Activated CD4-positive, alpha-beta T cell treated with anti-CD3 and anti-CD28 coated beads, Interleukin-2, Interleukin-6, amounts not matched to agents 100 ng/mL and 50 ng/mL, durations not matched to agents 16 hours and 8 hours (primary cell): Measurements from ENCODE around the gene ANKLE1.
A peak's percentile ranks its signal among the peaks of the same experiment; 100 is the strongest.

Experiments
- DNase-seq: peaks from one replicate; pipeline ENCODE4 v3.0.0-alpha.2; 2020

Gene ANKLE1

DNA sequence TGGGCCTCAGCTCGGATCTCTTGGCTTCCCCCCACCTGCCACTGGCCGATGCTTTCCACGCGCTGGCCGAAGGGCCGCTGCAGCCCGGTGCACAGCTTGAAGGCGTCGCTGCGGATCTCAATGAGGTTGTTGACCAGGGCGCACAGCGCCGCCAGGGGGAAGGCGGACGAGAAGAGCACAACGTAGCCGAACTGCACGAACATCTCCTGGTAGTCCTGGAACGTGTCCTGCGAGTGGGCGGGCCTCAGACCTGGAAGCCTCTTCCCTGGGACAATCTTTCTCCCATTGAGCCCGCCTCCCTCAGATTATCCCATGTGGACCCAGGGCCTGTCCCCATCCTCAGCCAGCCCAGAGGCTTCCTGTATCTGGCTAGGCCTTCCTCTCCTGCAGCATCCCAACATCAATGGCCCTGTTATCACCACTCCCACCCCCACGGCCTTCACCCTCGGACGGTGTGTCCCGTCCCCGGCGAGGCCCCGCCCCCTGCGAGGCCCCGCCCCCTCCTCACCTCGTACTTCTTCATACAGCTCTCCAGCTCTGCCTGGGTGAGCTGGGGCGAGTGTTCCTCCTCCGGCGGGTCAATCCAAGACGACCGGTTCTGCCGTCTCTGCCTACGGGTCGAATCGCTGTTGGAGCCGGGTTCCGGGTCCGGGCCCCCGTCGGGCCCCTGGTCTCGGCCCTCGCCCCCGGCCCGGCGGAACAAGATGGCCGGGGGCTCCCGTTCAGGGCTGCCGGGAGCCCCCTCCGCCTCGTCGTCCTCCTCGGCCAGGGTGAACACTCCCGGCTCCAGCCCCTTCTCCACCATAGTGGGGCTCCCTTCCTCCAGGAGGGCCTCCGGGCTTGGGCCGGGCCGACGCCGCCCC is 46.2 kb downstream of the ANKLE1 start:
- peak; percentile 51 for DNase-seq

DNA sequence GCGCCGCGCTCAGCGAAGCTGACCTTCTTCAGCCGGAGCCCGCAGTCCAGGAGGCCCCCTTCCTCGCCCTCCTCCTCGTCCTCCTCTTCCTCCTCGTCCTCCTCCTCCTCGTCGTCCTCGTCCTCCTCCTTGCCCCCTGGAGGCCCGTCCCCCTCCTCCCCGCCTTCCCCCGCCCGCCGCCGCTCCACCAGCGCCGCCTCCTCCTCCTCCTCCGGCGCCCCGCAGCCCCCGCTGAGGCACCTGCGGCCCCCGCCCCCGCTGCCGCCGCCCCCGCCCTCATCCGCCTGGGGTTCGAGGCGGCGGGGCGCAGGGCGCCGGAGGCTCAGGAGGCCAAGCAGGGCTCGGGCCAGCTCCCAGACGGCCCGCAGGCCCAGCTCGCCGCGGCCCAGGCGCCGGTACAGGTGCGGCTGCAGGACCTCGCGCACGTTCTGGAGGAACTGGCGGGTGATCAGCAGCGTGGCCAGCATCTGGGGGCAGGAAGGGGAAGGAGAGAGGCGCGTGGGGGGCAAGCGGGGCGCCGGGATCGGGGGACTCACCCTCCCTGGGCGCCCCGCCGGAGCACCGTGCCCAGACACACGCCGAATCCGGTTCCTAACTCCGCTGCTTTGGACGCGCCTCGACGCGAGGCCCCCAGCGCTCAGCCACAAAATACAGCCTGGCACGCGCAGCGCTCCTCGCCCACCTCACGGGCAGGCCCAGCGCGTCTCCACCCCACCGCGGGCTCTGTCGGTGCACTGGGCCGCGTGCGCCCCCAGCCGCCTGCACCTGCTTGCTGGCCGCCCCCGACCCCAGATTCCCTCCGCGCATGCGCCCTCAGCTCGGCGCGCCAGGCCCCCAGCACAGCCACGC is 47.0 kb downstream of the ANKLE1 start:
- DNase-seq, result no peak

DNA sequence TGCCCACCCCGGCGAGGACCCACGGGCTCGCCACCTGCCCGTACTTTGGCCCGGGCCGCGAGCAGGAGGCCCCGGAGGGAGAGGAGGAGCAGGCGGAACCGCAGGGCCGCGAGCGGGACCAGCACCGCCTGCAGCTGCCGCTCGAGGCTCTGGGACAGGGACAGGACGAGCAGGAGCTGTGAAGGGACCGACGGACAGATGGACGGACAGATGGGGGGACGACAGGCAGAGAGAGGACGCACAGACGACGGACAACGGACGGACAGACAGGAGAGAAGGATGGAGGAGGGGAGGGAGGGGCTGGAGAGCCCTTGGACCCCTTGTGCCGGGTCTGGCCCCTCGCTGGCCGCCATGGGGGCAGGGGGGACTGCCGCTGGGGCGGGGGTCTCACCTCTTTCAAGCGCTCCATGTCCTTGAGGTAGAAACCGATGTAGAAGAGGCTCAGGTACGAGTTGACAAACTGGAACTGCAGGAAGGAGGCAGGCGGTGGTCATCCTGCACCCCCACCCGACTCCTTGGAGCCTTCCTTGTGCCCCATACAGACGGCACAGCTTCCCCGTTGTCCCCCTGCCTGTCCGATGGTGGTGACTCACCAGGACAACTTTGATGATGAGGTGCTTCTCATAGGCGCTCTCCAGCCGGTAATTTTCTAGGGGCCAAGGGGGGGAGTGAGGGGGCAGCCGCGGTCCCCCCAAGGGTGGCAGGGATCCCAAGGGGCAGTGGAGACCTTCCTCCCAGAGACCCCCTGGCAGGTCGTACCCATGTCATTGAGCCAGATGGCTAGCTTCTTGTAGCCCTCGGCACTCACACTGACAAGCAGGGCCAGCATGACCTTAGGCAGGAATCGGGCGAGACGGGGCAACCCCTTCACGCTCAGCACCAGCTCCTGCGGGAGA is 47.9 kb downstream of the ANKLE1 start:
- no peak for DNase-seq

GRCh38 chr19:17330262-17331044 is 48.8 kb downstream of the ANKLE1 start:
- no peak for DNase-seq

DNA sequence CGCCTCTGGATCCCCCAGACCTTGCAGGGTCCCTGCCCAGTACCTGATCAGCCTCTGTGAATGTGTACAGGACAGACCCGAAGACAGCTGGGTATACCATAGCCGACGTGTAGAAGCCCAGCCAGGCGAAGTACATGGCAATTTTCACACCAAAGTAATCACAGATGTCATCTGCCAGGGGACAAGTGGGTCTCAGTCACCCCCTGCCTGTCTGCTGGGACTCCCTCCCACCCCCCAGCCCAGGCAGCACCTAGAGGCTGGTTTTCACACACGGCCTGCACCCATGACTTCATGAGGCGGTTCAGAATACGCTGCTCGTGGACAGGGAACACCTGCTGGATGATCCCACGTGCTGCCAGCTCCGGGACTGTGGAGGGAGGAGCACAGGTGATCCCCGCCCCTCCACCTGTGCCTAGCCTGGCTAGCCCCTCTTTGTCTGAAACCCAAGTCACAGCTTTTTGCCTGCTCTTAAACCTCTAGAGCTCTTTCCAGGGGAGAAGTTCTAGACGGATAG is 49.4 kb downstream of the ANKLE1 start:
- no peak for DNase-seq

DNA sequence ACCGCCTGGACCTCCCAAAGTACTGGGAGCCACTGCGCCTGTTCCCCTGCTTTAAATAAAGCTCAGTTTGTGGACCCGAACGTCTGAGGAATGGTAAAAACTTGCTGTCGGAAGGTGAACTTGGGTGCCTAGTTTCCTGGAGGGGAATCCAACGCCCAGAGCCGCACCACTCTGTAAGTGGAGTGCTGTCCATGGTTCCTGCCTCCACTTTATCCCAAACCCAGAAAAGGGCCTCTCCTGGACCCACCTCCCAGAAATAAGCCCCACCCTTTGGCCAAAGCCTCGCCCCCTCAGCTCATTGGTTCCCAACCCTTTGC is 50.6 kb downstream of the ANKLE1 start:
- no peak for DNase-seq

GRCh38 chr19:17332677-17333581 is 51.2 kb downstream of the ANKLE1 start:
- peak; percentile 55 for DNase-seq

DNA sequence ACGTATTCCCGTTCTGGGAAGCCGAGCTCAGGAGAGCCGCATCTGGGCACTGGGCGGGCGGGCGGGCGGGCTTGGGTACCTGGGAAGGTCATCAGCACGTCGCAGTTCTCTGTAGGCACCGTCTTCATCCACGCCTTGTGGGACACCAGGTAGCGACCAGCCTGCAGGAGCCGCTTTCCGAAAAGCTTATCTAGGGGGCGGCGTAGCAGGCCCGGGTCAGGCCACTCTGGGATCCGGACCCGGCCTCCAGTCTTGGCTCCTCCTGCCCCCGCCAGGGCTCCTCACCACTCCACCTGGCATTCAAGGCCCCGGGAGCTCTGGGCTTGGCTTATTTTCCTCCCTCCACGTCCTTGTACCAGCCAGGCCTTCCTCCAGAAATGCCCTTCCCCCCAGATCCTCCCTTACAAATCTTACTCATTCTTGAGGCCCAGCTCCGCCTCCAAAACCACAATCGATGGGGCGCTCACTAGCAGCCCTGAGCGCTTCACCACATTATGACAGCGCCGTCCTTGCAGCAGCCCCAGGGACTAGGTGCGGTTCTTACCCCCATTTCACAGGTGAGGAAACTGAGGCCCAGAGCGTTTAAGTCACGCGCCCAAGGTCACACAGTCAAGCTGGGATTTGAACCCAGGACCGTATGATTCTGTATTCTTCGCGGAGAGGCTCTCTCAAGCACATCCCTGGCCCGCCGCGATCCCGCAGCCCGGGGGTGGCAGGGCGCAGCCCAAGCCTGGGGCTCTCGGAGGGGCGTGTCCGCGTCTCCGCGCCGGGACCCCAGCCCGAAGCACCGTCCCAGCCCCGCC is 52.1 kb downstream of the ANKLE1 start:
- DNase-seq, result peak; percentile 91

DNA sequence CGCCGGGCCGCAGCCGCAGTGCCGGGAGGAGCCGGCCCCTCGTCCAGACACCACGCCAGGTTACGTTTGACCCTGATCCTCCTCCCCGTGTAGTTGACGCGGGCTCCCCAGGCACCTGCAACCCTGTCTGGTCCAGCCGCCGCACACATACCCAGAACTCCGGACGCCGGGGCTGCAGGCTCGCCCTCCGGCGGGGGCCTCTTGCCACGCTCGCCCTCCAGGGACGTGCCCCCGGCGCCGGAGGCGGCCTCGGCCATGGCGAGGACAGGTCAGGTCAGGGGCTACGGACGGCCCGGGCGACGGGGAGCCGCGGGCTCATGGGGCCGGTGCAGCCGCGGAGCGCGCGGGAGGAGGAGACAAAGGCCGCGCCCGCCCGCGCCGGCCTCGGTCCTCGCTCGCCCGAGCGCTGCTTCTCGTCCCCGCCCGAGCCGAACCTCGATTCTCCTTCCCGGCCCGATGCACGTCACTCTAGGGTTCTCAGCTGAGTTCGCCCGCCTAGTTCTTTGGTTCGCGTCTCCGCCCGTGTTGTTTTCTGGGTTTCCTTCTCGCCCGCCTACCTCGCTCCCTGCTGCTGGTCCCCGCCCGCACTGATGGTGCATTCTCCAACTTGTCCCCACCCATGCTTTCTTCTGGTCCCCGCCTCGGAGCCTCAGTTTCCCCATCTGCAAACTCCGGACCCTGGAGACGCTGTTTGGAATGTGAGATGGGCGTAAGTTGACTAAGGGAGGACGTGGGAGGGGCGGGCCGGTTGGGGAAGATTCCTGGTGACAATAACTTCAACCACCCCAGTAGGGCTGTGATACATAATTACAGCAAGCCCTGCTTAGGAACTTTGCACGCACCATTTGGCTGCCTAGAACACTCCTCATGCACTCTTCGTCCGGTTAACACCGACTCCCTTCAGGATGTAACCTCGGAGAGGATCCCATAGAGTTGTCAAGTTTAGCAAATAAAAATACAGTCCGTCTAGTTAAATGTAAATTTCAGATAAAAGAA is 53.0 kb downstream of the ANKLE1 start, which contains the start of gene ANO8:
ANO8 (minus strand) TSS at position 442 of the 996 bp plus-strand sequence; CDS start at position 257, 185 bp downstream.
- DNase-seq, result peak; percentile 96

DNA sequence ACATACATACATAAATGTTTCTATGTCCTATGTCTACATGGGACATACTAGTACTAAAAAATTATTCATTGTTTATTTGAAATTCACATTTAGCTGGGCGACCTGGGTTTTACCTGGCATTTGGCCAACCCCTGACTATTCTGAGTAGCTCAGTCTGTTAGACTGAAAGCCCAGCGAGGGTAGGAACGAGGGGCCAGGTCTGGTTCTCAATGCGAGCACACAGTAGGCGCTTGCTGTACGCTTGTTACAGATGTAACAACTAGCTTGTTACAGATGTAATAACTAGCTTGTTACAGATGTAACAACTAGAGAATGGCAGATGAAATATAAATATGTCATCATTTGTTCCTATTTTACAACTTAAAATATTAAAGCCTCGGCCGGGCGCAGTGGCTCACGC is 53.9 kb downstream of the ANKLE1 start:
- no peak for DNase-seq
